Thyroid gland (tissue), 4 donors: ENCODE measurements around the gene MED16.

ENCODE experiments used
- CTCF ChIP-seq, 6 experiments: fragments of 200-600 bp in 3 of 6; fragments of 450-650 bp in 3 of 6; sonication (generic) in 3 of 6; IDR thresholded peaks; one replicate each; pipeline ENCODE4 v1.5.1; 2016 to 2019; ENCODE audit warnings: antibody characterized with exemption in 6 of 6, mild to moderate bottlenecking in 2 of 6, inconsistent platforms in 1 of 6, moderate library complexity in 1 of 6
- POLR2A ChIP-seq, 2 donors: fragments of 450-650 bp; IDR thresholded peaks; one replicate each; pipeline ENCODE4 v1.6.1; 2017; ENCODE audit warnings: antibody characterized with exemption in 2 of 2, mild to moderate bottlenecking in 2 of 2, moderate library complexity in 1 of 2

- TF ChIP-seq CTCF (IDR thresholded peaks at IDR 0.05): no peak
- TF ChIP-seq POLR2A (IDR thresholded peaks at IDR 0.05): no peak
Observed at GRCh38 chr19:843836-844545, 49.0 kb downstream of the MED16 start.
